NCI-H1417 treated with DMSO at 0.1 percent for 48 hours (cell line): Measurements from ENCODE around the gene GRIA4.
A peak's percentile ranks its signal among the peaks of the same experiment; 100 is the strongest.

Experiments
- DNase-seq: peaks from one replicate; lab custom pipeline; 2025; lab: John Stamatoyannopoulos, UW

Gene GRIA4

DNA sequence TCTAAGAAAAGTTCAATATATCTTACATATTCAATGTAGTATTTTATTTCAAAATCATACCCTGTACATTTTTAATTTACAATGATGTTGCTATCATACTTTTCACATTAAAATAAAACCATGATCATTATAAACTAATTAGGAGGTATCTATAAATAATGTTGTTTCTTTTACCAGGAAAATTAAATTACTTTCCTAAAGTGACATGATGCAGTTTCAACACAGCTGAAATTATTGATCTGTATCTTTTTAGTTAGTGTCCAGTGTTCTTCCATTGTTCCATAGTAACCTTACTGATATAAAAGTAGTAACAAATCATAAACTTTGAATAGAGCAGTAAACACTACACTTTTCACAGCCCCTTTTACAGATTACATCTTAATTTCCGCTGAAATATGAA, 29.7 kb downstream of the GRIA4 start:
- no peak for DNase-seq

DNA sequence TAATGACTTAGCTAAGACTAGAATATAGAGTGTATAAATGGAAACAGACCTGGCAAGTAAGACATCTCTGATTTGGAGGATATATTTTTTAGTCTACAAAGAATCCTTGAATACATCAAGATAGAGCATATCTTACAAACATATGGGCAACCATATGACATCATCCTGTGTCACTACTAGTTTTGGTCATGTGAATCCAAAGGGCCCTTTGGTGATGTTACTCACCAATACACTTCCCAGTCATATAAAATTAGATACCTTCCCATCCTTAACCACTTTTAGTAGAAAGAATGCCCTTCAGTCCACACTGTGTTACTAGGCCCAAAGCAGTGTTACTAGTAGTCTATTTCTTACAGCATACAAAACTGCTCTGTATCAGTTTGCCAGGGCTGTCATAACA, 31.6 kb downstream of the GRIA4 start:
- DNase-seq: no peak

DNA sequence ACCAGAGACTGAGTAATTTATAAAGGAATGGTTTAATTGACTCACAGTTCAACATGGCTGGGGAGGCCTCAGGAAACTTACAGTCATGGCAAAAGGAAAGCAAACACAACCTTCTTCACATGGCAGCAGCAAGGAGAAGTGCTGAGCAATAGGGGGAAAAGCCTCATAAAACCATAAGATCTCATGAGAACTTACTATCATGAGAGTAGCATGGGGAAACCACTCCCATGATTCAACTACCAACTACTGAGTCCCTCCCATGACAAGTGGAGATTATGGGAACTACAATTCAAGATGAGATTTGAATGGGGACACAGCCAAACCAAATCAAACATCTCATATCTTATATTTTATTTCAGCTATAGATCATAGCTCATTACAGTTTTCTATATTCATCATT, 33.0 kb downstream of the GRIA4 start:
- no peak for DNase-seq

DNA sequence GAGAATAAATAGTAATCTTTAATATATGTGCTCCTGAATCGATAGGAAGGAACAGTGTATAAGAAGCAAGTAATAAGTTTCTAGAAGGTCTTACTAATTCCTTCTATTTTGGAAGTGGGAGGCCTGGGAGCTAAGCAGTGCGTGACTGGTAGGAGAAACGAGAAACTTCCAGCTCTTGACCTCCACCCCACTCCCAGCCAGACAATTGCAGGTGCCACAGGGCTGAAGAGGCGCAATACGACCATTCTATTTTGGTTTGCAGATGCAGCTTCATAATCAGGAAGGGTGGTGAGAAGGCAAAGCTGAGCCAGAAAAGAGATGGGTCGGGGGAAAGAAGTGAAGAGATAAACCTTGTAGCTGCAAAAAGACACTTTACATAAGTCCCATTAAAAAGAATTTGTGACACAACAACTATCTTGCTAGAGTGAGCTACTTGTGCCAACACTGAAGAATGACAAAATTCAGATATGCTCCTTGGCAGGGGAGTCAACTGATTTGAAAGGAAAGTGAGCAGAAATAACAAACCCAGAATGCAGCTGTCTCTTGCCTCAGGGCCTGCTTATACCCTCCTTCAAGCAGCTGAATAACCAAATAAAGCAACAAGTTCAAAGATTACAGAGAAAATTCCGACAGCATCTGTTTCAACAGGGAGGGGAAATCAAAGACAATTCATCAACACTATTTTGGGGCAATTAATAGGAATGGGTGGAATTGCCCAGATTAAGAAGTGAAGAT, 35.1 kb downstream of the GRIA4 start:
- no peak for DNase-seq

DNA sequence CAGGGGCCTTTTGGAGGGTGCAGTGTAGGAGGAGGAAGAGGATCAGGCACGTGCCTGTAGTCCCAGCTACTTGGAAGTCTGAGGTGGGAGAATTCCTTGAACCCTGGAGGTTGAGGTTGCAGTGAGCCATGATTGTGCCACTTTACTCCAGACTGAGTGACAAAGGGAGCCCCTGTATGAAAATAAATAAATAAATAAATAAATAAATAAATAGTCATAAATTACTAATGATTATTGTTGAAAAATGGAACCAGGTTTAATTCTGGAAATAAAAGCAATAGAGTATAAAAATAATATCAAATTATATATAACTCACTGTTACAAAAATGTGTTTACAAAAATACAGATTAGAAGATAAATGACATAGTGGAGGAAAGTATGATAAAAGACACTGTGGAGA, 37.9 kb downstream of the GRIA4 start:
- no peak for DNase-seq

DNA sequence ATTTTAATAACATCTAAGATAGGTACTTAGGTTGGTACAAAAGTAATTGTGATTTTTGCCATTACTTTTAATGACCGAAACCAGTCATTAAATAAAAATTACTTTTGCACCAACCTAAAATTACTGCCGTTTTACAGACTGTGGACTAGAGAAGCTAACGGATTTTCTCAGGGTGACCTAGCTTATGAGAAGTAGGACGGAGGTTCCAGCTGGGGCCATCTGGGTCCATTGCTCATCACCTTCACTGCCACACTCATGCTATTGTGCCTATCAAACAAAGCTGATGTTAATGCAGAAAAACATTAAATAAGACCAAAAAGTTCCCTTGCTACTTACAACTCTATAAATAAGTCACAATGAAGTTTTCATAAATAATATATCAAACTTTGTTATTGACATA, 38.9 kb downstream of the GRIA4 start:
- no peak for DNase-seq

DNA sequence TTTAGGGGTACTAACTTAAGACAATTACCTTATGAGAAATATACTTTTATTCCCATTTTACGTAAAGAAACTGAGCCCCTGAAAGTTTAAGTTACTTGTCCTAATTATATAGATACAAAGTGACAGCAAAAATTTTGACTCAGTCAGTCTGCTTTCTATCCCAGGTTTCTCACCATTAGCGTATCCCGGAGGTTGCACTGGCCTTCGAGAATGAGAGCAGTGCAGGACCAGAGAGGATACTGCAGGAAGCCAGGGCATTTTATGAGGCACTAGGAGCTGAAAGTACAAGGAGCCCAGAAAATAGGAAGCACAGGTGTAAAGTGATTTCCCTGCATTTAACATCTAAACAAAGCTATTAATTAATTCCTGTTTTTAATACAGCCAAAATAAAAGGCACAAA, 55.4 kb downstream of the GRIA4 start:
- no peak for DNase-seq

DNA sequence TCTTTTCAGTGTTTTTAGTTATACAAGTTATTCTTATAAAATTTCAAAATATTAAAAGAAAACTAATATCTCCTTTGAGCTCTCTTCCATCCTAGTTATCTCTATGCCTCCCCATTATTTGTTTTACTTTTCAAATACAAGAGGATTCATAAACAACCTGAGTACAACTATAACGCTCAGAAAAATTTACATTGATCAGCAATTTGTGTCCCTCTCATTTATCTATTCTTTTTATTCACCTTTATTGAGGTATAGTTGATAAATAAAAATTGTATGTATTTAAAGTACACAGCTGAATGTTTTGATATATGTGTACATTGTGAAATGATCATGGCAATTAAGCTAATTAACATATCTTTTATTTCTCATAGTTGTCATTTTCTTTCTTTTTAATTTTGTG, 57.6 kb downstream of the GRIA4 start:
- no peak for DNase-seq

DNA sequence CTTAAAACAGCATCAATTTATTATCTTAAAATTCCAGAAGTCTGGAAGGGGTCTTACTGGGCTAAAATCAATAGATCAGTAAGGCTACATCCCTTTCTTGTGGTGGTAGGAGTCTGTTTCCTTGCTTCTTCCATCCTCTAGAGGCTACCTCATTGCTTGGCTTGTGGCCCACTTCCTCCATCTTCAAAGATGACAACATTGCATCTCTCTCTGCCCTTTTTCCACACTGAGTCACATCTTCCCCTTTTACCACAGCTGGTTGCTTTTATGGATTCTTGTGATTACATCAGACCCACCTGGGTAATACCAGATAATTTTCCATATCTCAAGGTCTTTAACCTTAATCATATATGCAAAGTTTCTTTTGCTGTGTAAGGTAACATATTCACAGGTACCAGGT, 60.9 kb downstream of the GRIA4 start:
- DNase-seq: no peak

DNA sequence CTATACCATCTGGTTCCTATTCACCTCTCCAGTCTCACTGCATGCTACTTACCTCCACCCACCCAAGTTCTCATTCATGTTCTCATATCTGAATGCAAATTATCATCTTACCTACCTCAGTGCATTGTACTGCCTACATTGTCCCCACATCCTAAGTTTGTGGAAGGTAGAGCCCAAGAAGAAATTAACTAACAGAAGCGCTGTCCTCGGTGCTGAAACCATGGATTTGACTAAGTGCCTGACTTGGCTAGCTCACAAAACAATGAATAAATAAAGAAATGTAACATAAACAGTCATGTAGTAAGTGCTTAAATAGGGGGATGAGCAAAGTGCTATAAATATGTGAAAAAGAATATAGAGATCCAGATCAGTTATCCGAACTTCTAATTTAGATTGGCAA, 63.2 kb downstream of the GRIA4 start:
- no peak for DNase-seq

DNA sequence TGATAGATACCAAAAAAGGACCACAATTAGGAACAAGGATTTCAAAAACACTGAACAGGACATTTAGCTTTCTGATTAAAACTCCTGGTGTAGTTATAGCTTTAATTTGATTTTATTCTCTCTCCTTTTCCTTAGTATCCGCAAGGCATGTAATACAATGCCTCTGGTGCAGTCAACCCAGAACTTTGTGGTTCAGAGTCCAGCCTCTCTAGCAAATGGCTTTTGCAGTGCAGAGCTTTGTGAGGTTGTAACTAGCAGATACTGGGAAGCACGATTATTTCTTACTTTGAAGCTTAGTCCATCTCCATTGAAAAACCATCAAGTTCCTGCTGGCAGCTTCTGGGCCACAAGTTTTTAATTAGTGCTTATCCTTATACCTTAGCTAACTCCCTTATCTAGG, 79.8 kb downstream of the GRIA4 start:
- DNase-seq: no peak

DNA sequence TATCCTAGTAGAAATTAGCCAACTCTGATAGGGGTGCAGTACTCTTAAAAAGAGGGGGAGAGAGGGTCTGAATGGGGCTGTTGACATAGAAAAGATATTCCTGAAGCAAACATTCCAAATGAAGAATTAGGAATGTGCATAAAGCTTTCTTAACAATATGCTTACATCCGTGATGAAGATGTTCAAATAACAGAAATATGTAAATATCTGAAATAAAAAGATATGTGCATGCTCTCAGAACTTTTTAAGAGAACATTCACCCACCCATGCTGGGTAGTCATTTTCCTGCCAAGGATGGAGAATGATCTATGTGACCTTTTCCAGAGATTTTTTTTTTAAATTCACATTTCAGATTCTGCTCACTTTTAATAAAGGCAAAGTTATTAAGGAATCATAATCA, 80.6 kb downstream of the GRIA4 start:
- no peak for DNase-seq

DNA sequence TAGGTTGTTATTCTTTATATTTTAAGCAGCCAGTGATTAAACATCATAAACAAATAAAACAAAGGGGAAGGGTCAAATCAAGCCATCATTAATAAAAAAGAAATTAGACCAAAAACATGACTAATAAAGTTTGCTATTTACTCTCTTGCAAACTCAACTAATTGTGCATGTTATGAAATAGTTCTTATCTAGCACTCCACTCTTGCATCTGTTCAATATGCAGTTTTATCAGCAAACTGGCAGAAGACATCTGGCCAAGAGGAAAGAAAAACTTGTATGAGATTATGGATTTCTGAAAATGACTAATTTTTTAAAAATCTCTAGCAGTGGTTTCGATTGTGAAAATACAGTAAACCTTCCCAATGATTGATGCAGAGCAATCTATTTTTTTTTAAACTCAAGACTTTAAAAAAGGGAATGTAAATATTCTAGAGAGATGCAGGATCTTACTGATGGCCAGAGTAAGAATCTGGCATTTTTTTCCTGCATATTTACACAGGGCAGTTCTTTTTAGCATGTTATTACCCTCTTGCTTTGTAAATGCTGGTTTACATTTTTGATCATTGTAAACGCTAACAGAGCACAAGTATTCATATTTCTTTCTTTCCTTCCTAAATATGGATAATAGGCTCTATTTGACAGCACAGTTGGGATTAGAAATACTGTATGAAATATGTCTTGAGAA, 83.3 kb downstream of the GRIA4 start:
- no peak for DNase-seq

DNA sequence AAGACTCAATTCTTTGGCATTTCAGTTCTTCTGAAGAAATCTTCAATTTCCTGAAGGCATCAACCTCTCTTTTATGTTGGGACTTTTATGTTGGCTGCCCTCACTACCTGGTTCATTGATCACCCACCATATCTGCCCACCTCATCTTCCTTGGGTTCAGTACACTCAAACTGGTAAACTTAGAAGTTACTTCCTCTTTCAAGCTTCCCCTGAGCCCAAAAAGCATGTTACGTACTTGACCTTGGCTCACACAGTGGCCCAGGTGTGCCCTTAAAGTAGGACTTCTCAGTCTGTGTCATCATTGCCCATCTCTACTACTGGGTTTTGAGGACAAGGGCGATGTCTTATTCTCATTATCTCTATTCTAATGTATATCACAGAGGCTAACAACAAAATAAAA, 86.1 kb downstream of the GRIA4 start:
- no peak for DNase-seq

DNA sequence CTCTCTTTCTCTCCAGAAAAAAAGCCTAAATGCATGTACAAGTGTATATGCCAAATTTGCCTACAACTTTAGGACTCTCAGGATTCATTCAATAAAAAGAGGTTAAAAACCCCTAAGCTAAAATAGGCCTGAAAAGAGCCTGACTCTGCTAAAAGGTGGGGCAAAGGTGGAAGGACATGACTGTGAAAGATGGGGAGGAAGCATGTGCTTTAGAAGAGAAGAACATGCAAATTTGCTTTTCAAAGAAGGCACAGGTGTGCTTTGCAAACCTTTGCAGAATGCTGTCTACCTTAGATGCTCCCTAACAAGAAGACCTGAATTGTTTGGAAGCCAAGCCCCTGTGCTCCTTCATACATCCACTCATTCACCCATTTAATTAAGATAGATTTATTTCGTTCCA, 87.4 kb downstream of the GRIA4 start:
- DNase-seq: no peak

DNA sequence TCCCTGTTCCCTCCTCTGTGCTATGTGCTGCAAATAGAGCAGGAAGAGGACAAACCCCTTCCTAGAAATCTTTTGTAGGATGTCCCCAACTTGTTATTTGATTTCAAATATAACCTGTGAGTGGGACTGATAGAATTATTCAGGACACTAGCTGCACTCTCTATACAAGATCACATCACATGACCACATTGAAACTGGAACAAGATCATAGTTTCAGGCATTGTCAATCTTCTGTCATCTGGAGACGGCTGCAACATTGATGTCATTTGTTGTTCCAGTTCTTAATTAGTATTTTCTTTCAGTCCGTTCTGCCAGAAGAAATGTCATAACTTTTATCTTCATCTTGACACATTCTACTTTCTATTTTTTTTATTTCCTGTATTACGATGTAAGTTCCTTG, 89.3 kb downstream of the GRIA4 start:
- no peak for DNase-seq

DNA sequence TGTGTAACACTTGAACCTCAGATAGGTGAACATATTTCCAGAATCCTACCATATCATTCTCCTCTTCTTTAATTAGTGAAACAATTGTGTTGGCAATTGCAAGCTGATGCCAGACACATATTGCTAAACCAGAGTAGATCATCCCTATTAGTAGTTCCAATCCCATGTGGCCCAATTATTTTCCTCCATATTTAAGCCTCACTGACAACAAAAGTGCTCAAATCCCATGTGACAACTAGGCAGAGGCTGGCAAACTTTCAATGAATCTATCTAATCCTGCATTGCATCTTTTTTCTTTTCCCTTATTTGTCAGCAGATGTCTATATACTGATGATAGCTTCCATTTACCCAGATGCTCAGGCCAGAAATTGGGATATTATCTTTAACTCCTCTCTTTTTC, 90.4 kb downstream of the GRIA4 start:
- no peak for DNase-seq

DNA sequence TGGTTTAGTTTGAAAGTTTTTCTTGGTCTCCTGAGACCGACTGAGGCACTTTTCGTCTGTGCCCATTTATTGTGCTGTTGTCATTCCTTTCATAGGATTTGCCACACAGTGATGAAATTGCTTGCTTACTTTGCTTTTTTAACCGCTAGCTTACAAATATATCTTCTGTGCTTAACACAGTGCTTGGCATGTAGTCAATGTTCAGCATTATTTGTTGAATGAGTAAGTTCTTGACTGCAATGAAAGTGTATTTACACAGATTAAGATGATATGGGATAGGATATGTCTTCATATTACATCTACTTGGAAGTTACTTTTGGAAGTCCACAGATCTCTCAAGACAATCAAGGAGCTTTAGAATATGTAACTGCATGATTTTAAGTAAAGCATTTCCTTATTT, 91.2 kb downstream of the GRIA4 start:
- DNase-seq: no peak

DNA sequence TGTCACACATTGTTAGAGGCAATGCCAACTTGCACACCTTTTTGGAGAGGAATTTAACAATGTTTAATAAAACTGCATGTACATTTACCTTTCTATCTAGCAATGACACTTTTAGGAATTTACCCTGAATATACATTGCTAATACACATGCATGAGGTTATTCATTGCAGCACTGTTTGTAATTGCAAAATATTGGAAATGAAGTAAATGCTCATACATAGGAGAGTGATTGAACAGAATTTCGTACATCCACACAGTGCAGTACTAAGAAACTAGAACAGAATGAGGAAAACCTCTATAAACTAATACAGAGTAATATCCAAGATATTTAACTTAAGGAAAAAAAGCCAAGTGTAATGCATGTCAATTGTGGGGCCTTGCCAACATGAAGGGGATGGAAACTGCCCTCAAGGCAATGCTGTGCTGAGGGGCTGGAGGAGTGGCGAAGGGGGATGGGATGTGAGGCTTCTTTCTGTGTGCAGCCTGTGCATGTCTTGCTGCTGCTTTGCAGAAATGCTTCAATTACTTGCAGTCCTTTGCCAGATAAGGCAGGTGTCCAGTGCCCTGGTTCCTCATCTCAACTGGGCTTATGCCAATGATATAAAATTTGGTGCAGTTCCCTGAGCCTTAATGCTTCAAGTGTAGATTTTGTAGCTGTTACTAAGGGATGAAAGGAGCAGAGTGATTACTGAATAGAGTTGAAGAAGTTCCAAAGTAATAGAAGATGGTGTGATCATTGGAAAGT, 96.1 kb downstream of the GRIA4 start:
- DNase-seq: no peak

DNA sequence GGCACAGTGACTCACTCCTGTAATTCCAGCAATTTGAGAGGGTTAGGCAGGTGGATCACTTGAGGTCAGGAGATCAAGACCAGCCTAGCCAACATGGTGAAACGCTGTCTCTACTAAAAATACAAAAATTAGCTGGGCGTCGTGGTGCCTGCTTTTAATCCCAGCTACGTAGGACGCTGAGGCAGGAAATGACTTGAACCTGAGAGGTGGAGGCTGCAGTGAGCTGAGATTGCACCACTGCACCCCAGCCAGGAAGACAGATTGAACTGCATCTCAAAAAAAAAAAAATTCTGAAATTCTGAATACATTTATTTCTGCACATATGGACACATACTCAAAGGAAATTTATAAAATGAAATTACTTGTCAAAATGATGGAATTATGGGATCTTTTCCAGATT, 103.2 kb downstream of the GRIA4 start:
- DNase-seq: no peak

DNA sequence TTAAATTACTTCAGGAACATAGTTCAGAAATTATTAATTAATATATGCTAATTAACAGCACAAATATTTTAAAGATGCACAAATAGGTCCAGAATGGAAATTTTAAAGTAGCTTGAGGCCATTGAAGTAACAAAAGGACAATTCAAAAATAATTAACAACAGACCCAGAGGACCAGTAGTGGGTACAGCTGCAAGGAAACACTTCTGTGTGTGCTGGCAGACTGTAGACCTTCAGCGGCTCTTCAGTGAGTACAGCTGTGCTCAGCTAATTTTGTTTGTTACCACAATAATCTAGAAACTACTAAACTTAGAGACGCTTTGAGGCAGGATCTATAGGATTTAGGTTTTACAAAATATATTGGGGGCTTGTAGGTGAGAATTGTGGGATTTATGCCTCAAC, 103.8 kb downstream of the GRIA4 start:
- DNase-seq: no peak

DNA sequence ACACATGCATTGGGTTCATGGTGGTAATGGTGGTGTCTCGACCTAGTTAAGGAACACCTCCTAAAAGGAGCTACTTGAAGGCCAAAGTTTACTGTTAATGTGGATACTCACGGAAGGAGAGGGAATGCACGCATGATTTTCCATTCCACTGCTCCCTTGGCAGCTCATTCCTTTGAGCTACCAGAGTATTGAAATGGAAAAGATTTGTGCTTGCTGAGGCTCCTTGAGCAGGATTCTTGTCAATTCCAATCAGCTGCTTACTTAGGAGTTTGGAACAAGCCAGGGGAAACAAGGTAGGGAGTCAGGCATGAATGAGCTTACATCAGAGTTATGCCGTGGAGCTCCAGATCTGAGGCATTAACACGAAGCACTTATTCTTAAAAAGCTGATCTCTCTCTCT, 108.8 kb downstream of the GRIA4 start:
- no peak for DNase-seq

DNA sequence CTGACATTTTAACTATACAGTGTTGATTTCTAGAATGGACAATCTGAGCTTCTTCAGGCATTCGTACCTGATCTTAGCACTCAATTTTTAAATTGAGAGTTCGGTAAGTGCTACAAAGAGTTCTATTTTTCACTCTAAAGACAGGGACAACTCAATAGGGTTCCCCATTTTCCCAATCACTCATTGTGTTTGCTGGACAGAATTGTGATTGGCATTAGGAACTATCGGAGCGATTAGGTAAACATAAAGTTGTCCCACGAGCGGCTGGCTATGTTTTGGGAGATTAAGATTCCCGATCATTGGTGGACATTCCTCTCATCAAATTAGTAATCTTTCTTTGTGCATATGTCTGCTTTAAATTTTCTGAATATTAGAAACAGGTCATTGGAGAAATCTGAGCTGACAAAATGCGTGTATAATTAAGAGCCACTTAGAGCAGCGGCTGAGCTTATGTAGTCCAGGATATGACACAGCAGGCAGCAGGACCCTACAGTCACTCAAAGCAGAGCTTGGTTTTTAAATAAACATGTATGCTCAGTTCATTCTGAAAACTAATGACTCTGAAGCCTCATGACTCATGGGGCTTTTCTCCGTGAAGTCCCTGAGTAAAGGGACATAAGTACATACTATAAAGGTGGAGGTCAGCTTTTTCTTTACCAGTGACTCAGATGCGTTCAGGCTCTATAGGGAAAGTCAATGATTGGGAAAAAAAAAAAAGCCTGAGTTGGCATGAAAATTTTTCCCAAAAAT, 109.4 kb downstream of the GRIA4 start:
- DNase-seq: peak; percentile 63
